OCI-LY3 (cell line): ENCODE measurements around the gene CAPZB.

Experiments used
- EZH2phosphoT487 ChIP-seq: fragments of 200-600 bp; shearing (Covaris generic); IDR thresholded peaks from 2 replicates; pipeline ENCODE4 v1.6.1; 2018; ENCODE audit warnings: antibody characterized with exemption, mixed run types, low read depth
- TF ChIP-seq, protein P1 (sequence below): fragments of 200-600, 300-600 bp; sonication (generic); IDR thresholded peaks from 2 replicates; pipeline ENCODE4 v1.5.1; 2014; ENCODE audit warnings: antibody characterized with exemption, low read length, low read depth

DNA sequence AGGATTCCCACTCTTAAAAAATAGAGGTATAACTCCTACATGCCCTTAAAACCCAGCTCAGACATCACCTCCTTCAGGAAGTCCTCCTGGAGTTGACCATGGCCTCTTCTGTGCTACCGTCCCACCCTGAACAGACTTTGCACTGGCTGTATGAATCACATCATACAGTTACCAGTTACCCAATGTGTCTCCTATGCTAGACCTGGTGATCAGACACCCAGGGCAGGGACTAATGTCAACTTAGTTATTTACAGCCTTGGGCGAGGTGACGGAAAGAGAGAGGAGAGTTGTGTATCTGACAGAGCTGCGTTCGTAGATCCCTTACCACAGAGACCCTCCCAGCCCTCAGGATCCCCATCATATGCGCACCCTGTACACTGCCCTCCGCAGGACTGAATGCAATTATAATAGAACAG, 100.6 kb downstream of the CAPZB start:
- TF ChIP-seq, protein P1, sequence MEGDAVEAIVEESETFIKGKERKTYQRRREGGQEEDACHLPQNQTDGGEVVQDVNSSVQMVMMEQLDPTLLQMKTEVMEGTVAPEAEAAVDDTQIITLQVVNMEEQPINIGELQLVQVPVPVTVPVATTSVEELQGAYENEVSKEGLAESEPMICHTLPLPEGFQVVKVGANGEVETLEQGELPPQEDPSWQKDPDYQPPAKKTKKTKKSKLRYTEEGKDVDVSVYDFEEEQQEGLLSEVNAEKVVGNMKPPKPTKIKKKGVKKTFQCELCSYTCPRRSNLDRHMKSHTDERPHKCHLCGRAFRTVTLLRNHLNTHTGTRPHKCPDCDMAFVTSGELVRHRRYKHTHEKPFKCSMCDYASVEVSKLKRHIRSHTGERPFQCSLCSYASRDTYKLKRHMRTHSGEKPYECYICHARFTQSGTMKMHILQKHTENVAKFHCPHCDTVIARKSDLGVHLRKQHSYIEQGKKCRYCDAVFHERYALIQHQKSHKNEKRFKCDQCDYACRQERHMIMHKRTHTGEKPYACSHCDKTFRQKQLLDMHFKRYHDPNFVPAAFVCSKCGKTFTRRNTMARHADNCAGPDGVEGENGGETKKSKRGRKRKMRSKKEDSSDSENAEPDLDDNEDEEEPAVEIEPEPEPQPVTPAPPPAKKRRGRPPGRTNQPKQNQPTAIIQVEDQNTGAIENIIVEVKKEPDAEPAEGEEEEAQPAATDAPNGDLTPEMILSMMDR, result no peak
- TF ChIP-seq EZH2phosphoT487, result no peak
